ENCODE results near the gene HLCS. TPM values are rescaled to one million over a fixed set of nuclear protein-coding genes. Genes with fewer than 3 reads are reported as not detected.

The HLCS gene
- total RNA-seq, 1 donor from 2014 or later = 10.7 TPM

DNA sequence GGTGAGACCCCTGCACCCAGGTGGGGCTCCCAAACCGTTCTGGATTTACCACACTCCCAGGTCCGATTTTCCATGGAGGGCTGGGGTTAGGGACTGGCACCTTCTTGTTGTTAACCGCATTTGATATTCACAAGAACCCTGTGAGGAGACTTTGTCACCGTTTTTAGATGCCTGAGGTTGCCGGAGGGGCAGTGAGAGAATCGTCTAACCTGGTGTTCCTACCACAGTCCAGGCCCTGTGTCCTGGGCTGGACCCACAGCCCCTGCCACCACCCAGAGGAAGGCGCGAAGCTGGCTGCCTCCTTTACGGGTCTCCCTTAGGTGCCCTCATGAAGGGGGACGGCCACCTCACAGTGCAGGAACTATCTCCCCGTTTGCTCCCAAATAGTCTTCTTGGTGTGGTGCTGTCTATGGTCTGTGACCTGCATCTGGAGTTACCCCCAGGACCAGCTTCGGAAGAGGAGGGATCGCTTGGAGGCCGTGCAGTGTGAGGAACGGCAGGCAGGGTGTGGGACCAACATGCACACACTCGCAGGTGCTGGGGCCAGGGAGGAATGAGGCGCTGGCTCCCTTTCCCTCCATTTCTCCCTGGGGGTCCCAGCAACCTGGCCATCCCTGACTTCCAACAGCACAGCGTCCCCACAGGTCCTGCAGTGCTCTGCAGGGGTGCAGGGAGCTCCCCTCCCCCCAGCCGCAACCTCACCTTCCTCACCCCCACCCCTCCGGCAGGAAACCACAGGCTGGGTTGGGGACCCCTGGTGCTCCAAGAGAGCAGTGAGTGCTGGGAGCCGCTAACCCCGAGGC is 260.6 kb downstream of the HLCS start:
- peak in 1 of 2 donors; percentile 47 for DNase-seq (ENCODE audit: low spot score in 2 of 2)
- Histone ChIP-seq H3K27me3 (peaks cover 61% of the 10 kb centered on the region), H3K4me3 (no peak overlapping the region), H3K36me3 (no peaks in the 10 kb centered on the region), H3K4me1 (peaks cover 12 to 33% of the 10 kb centered on the region in 2 donors), H3K27ac (no peak overlapping the region), H3K9me3 (no peaks in the 10 kb centered on the region)
- TF ChIP-seq, protein P1, sequence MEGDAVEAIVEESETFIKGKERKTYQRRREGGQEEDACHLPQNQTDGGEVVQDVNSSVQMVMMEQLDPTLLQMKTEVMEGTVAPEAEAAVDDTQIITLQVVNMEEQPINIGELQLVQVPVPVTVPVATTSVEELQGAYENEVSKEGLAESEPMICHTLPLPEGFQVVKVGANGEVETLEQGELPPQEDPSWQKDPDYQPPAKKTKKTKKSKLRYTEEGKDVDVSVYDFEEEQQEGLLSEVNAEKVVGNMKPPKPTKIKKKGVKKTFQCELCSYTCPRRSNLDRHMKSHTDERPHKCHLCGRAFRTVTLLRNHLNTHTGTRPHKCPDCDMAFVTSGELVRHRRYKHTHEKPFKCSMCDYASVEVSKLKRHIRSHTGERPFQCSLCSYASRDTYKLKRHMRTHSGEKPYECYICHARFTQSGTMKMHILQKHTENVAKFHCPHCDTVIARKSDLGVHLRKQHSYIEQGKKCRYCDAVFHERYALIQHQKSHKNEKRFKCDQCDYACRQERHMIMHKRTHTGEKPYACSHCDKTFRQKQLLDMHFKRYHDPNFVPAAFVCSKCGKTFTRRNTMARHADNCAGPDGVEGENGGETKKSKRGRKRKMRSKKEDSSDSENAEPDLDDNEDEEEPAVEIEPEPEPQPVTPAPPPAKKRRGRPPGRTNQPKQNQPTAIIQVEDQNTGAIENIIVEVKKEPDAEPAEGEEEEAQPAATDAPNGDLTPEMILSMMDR (IDR thresholded peaks at IDR 0.05) = no peak
- intact Hi-C loops (cut with DNase I) = no loop called here

DNA sequence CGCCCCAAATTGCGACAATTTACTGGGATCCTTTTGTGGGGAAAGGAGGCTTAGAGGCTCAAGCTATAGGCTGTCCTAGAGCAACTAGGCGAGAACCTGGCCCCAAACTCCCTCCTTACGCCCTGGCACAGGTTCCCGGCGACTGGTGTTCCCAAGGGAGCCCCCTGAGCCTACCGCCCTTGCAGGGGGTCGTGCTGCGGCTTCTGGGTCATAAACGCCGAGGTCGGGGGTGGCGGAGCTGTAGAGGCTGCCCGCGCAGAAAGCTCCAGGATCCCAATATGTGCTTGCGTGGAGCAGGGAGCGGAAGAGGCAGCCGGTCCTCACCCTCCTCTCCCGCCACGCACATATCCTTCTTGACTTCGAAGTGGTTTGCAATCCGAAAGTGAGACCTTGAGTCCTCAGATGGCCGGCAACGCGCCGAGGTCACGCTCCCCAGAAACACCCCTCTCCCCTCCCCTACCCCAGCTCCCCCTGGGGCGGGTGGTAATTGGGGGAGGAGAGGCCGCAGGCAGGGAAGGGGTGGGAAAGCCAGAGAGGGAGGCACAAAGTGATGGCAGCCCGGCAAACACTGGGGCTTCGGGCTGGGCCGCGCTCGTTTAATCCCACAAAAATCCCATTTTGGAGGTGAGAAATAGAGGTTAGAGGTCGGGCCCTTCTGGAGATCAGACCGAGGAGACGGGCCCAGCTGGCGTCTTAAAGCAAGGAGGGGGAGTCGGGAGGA is 261.4 kb downstream of the HLCS start:
- H3K4me3 ChIP-seq = peak overlapping the region; percentile 24 to 28
- TF ChIP-seq, protein P1 (IDR thresholded peaks at IDR 0.05) = no peak
- H3K4me1 ChIP-seq = peaks cover 17 to 39% of the 10 kb centered on the region in 2 donors
- intact Hi-C loops (cut with DNase I) = no loop called here
- H3K27me3 ChIP-seq = peaks cover 67% of the 10 kb centered on the region
- no peaks in the 10 kb centered on the region for H3K9me3 ChIP-seq
- no peak for DNase-seq (ENCODE audit: low spot score in 2 of 2)
- H3K36me3 ChIP-seq = no peaks in the 10 kb centered on the region
- H3K27ac ChIP-seq = no peak overlapping the region

DNA sequence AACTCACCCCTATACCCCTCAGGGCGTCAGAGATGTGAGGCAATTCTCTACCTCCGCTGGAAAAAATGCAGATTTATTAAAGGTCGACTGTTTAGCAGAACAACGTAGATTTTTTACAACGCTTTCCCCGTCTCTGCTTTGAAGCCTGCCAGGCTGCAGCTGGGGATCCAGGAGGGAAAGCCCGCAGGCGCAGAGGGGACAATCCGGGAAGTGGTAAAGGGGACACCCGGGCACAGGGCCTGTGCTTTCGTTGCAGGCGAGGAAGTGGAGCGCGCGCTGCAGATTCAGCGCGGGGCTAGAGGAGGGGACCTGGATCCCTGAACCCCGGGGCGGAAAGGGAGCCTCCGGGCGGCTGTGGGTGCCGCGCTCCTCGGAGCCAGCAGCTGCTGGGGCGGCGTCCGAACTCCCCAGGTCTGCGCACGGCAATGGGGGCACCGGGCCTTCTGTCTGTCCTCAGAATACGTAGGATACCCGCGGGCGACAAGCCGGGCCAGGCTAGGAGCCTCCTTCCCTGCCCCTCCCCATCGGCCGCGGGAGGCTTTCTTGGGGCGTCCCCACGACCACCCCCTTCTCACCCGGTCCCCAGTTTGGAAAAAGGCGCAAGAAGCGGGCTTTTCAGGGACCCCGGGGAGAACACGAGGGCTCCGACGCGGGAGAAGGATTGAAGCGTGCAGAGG is 262.1 kb downstream of the HLCS start:
- DNase-seq (ENCODE audit: low spot score in 2 of 2) = no peak
- H3K36me3 ChIP-seq = no peaks in the 10 kb centered on the region
- TF ChIP-seq, protein P1 (IDR thresholded peaks at IDR 0.05) = no peak
- intact Hi-C loops (cut with DNase I) = no loop called here
- peaks cover 66% of the 10 kb centered on the region for H3K27me3 ChIP-seq
- H3K4me1 ChIP-seq = peaks cover 23 to 44% of the 10 kb centered on the region in 2 donors
- peak overlapping the region in 1 of 2 donors; percentile 28 for H3K4me3 ChIP-seq
- no peaks in the 10 kb centered on the region for H3K9me3 ChIP-seq
- no peak overlapping the region for H3K27ac ChIP-seq

DNA sequence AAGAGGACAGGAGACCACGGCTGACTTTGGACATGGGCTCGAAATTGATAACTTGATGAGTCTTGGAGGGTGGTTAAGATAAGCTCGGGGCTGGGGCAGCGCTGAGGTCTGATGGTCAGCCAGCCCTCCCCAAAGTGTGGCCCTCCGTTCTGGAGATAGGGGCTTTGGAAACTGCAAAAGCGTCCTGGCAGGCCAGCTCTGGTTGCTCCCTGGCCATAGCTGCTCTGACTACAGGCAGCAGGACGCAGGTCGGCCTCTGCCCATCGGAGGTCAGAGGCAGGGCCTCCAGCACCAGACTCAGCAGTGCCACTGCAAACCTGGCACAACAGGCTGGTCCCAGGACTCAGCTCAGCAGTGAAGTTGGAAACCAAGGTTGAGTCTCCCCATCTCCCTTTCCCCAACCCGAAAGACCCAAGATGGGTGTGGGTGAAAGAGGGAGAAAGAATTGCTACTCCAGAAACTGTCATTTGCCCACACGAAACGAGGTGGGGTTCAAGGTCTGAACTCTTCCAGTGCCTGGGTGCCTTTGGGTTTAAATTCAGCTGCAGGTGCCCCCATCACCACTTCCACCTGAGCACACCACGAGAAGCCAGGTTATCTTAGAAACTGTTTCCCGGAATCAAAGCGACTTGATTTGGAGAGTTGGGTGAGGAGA is 262.7 kb downstream of the HLCS start:
- DNase-seq (ENCODE audit: low spot score in 2 of 2) = no peak
- Histone ChIP-seq H3K27ac (no peak overlapping the region), H3K4me1 (peaks cover 23 to 43% of the 10 kb centered on the region in 2 donors), H3K4me3 (no peak overlapping the region), H3K9me3 (no peaks in the 10 kb centered on the region), H3K36me3 (no peaks in the 10 kb centered on the region), H3K27me3 (peaks cover 66% of the 10 kb centered on the region)
- TF ChIP-seq, protein P1 (IDR thresholded peaks at IDR 0.05) = no peak
- intact Hi-C loops (cut with DNase I) = no loop called here

DNA sequence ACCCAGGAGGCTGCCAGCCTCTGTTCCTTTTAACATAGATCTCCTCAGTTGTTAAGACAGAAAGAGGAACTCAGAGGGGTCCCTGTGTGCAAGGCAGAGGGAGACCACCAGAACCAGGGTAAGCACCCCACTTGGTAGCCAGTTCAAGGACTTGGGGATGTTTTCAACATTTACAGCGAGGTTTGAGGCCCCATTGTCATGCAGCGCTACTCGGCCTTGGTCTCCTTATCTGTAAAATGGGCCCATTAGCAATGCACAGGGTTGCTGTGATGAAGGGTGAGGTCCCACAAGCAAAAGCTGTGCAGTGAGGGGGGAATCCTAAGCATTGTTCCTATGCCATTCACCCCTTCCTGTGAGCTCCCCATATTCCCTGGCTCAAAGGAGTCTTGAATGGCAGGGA is 263.3 kb downstream of the HLCS start:
- Histone ChIP-seq H3K27me3 (peaks cover 65% of the 10 kb centered on the region), H3K9me3 (no peaks in the 10 kb centered on the region), H3K4me1 (peaks cover 20 to 43% of the 10 kb centered on the region in 2 donors), H3K27ac (no peak overlapping the region), H3K4me3 (no peak overlapping the region), H3K36me3 (no peaks in the 10 kb centered on the region)
- TF ChIP-seq, protein P1 (IDR thresholded peaks at IDR 0.05) = no peak
- intact Hi-C loops (cut with DNase I) = no loop called here
- DNase-seq (ENCODE audit: low spot score in 2 of 2) = no peak

Measured in ascending aorta (tissue), 2 donors.